Measurements from ENCODE around the gene FSIP2. TPM values are rescaled to one million over a fixed set of nuclear protein-coding genes. Genes with fewer than 3 reads are reported as not detected.

FSIP2 gene
- polyA plus RNA-seq, 3 donors, result not detected

- no peak overlapping the region for H3K4me3 ChIP-seq (replicated peaks in 1 of 3; ENCODE audit: low read depth in 2 of 3, low read length in 3 of 3)
- H3K9me3 ChIP-seq (replicated peaks in 1 of 2; ENCODE audit: control insufficient read depth in 1 of 2, insufficient read depth in 1 of 2, low read length in 2 of 2), result peaks cover 20 to 28% of the 10 kb centered on the region in 2 donors
Observed at GRCh38 chr2:185771396-185771795, 32.8 kb downstream of the FSIP2 start.

GRCh38 chr2:185780890-185781289, 42.3 kb downstream of the FSIP2 start:
- H3K4me1 ChIP-seq (ENCODE audit: control insufficient read depth in 1 of 2, insufficient read depth in 2 of 2, low read length in 2 of 2), result no peaks in the 10 kb centered on the region
- no peaks in the 10 kb centered on the region for H3K36me3 ChIP-seq (replicated peaks in 1 of 2; ENCODE audit: control insufficient read depth in 1 of 2, insufficient read depth in 2 of 2, low read length in 2 of 2)
- TF ChIP-seq, protein P1, sequence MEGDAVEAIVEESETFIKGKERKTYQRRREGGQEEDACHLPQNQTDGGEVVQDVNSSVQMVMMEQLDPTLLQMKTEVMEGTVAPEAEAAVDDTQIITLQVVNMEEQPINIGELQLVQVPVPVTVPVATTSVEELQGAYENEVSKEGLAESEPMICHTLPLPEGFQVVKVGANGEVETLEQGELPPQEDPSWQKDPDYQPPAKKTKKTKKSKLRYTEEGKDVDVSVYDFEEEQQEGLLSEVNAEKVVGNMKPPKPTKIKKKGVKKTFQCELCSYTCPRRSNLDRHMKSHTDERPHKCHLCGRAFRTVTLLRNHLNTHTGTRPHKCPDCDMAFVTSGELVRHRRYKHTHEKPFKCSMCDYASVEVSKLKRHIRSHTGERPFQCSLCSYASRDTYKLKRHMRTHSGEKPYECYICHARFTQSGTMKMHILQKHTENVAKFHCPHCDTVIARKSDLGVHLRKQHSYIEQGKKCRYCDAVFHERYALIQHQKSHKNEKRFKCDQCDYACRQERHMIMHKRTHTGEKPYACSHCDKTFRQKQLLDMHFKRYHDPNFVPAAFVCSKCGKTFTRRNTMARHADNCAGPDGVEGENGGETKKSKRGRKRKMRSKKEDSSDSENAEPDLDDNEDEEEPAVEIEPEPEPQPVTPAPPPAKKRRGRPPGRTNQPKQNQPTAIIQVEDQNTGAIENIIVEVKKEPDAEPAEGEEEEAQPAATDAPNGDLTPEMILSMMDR (IDR thresholded peaks at IDR 0.05), result no peak
- no peak overlapping the region for H3K27ac ChIP-seq (ENCODE audit: low read depth in 1 of 2, low read length in 2 of 2)
- no CpG with 5 or more reads among the region's 2 CpGs for WGBS (ENCODE audit: insufficient coverage)
- no peaks in the 10 kb centered on the region for H3K79me2 ChIP-seq (ENCODE audit: insufficient read depth, low read length)
- H3K4me2 ChIP-seq (replicated peaks; ENCODE audit: extremely low read depth, low read length, poor library complexity, severe bottlenecking), result no peak overlapping the region
- intact Hi-C loops (cut with micrococcal nuclease), result no loop called here
- Mint-ChIP-seq H3K36me3 (no peaks in the 10 kb centered on the region), H3K9me3 (peaks cover 0 to 11% (median 3%) of the 10 kb centered on the region in 7 donors), H3K27ac (no peak overlapping the region), H3K4me1 (no peaks in the 10 kb centered on the region), H3K4me3 (no peak overlapping the region), H3K27me3 (ENCODE audit: low read depth in 3 of 3) (no peaks in the 10 kb centered on the region)
- H3K4me3 ChIP-seq (replicated peaks in 1 of 3; ENCODE audit: low read depth in 2 of 3, low read length in 3 of 3), result no peak overlapping the region
- no peak overlapping the region for H2AFZ ChIP-seq (ENCODE audit: insufficient read depth, low read depth, low read length, poor library complexity, severe bottlenecking)
- no peak for DNase-seq
- no peaks in the 10 kb centered on the region for H3K27me3 ChIP-seq (ENCODE audit: control insufficient read depth in 2 of 2, insufficient read depth in 2 of 2, low read length in 2 of 2)
- peaks cover 0 to 7% of the 10 kb centered on the region in 2 donors for H3K9me3 ChIP-seq (replicated peaks in 1 of 2; ENCODE audit: control insufficient read depth in 1 of 2, insufficient read depth in 1 of 2, low read length in 2 of 2)
- H4K20me1 ChIP-seq (ENCODE audit: insufficient read depth, low read length), result no peaks in the 10 kb centered on the region
- no peak overlapping the region for H3K9ac ChIP-seq (ENCODE audit: insufficient read depth, low read length, poor library complexity, severe bottlenecking)

More at GRCh38 chr2:185771396-185771795, 32.8 kb downstream of the FSIP2 start:
- Mint-ChIP-seq H3K4me1 (no peaks in the 10 kb centered on the region), H3K36me3 (no peaks in the 10 kb centered on the region), H3K27ac (no peak overlapping the region), H3K27me3 (ENCODE audit: low read depth in 3 of 3) (no peaks in the 10 kb centered on the region), H3K4me3 (no peak overlapping the region), H3K9me3 (peaks cover 11 to 32% (median 19%) of the 10 kb centered on the region in 7 donors)
- H2AFZ ChIP-seq (ENCODE audit: insufficient read depth, low read depth, low read length, poor library complexity, severe bottlenecking), result no peak overlapping the region
- no peak for DNase-seq
- no peaks in the 10 kb centered on the region for H3K36me3 ChIP-seq (replicated peaks in 1 of 2; ENCODE audit: control insufficient read depth in 1 of 2, insufficient read depth in 2 of 2, low read length in 2 of 2)
- H3K9ac ChIP-seq (ENCODE audit: insufficient read depth, low read length, poor library complexity, severe bottlenecking), result no peak overlapping the region
- no peak overlapping the region for H3K27ac ChIP-seq (ENCODE audit: low read depth in 1 of 2, low read length in 2 of 2)
- H3K4me2 ChIP-seq (replicated peaks; ENCODE audit: extremely low read depth, low read length, poor library complexity, severe bottlenecking), result no peak overlapping the region
- H3K79me2 ChIP-seq (ENCODE audit: insufficient read depth, low read length), result no peaks in the 10 kb centered on the region
- TF ChIP-seq, protein P1 (IDR thresholded peaks at IDR 0.05), result no peak
- H4K20me1 ChIP-seq (ENCODE audit: insufficient read depth, low read length), result no peaks in the 10 kb centered on the region
- intact Hi-C loops (cut with micrococcal nuclease), result no loop called here
- no peaks in the 10 kb centered on the region for H3K4me1 ChIP-seq (ENCODE audit: control insufficient read depth in 1 of 2, insufficient read depth in 2 of 2, low read length in 2 of 2)
- H3K27me3 ChIP-seq (ENCODE audit: control insufficient read depth in 2 of 2, insufficient read depth in 2 of 2, low read length in 2 of 2), result no peaks in the 10 kb centered on the region

Data from CD14-positive monocyte (primary cell).